Trophoblast cell (in vitro differentiated cells and primary cell): ENCODE data around the gene USP20.

ENCODE experiments used
- DNase-seq, 2 donors: peaks; one replicate each; pipeline ENCODE4 v3.0.0-alpha.2; 2016
- H2AFZ ChIP-seq: 2 replicates; pipeline ENCODE4 v1.6.1; 2013; ENCODE audit warnings: low read length, moderate library complexity, mild to moderate bottlenecking; ENCODE audit not compliant: insufficient read depth, poor library complexity
- H2AK5ac ChIP-seq: 2 replicates; pipeline ENCODE4 v1.6.1; 2013; ENCODE audit warnings: mild to moderate bottlenecking, low read length
- H2BK120ac ChIP-seq: 2 replicates; pipeline ENCODE4 v1.6.1; 2013; ENCODE audit warnings: low read length, mild to moderate bottlenecking, moderate library complexity; ENCODE audit not compliant: insufficient read depth, poor library complexity
- H2BK12ac ChIP-seq: 2 replicates; pipeline ENCODE4 v1.6.1; 2013; ENCODE audit warnings: mild to moderate bottlenecking, low read length, moderate library complexity
- H2BK5ac ChIP-seq: 2 replicates; pipeline ENCODE4 v1.6.1; 2013; ENCODE audit warnings: low read length, low read depth, moderate library complexity, mild to moderate bottlenecking; ENCODE audit not compliant: poor library complexity
- H3K14ac ChIP-seq: 2 replicates; pipeline ENCODE4 v1.6.1; 2013; ENCODE audit warnings: mild to moderate bottlenecking, low read length
- H3K18ac ChIP-seq: 2 replicates; pipeline ENCODE4 v1.6.1; 2013; ENCODE audit warnings: mild to moderate bottlenecking, low read length
- H3K23ac ChIP-seq: 2 replicates; pipeline ENCODE4 v1.6.1; 2013; ENCODE audit warnings: low read length
- H3K27ac ChIP-seq: 2 replicates; pipeline ENCODE4 v1.5.1; 2013; ENCODE audit warnings: low read depth, mild to moderate bottlenecking, inconsistent platforms, low read length, moderate library complexity
- H3K27me3 ChIP-seq: 2 replicates; pipeline ENCODE4 v1.6.1; 2013; ENCODE audit warnings: inconsistent platforms, mild to moderate bottlenecking, low read length, moderate library complexity; ENCODE audit not compliant: insufficient read depth
- H3K36me3 ChIP-seq, 2 experiments: 1 replicate in 1 of 2; 2 replicates in 1 of 2; pipeline ENCODE4 v1.6.1; 2013; ENCODE audit warnings: low read length in 2 of 2, mild to moderate bottlenecking in 2 of 2, moderate library complexity in 1 of 2; ENCODE audit not compliant: insufficient read depth in 2 of 2, control insufficient read depth in 1 of 2
- H3K4ac ChIP-seq: 2 replicates; pipeline ENCODE4 v1.6.1; 2013; ENCODE audit warnings: low read depth, mild to moderate bottlenecking, low read length, moderate library complexity
- H3K4me1 ChIP-seq, 2 experiments: 1 replicate in 1 of 2; 2 replicates in 1 of 2; pipeline ENCODE4 v1.6.1; 2013; ENCODE audit warnings: low read length in 2 of 2, mild to moderate bottlenecking in 2 of 2, moderate library complexity in 1 of 2; ENCODE audit not compliant: insufficient read depth in 2 of 2, control insufficient read depth in 1 of 2
- H3K4me2 ChIP-seq: 2 replicates; pipeline ENCODE4 v1.6.1; 2013; ENCODE audit warnings: inconsistent platforms, mild to moderate bottlenecking, low read length, moderate library complexity
- H3K4me3 ChIP-seq: 2 replicates; pipeline ENCODE4 v1.5.1; 2013; ENCODE audit warnings: mild to moderate bottlenecking, low read depth, low read length, inconsistent platforms
- H3K79me1 ChIP-seq: one replicate; pipeline ENCODE4 v1.6.1; 2013; ENCODE audit warnings: low read length
- H3K79me2 ChIP-seq: 2 replicates; pipeline ENCODE4 v1.6.1; 2013; ENCODE audit warnings: low read length, mild to moderate bottlenecking; ENCODE audit not compliant: control insufficient read depth, insufficient read depth, poor library complexity
- H3K9ac ChIP-seq: 2 replicates; pipeline ENCODE4 v1.6.1; 2013; ENCODE audit warnings: mild to moderate bottlenecking, low read length
- H3K9me3 ChIP-seq: 2 replicates; pipeline ENCODE4 v1.6.1; 2013; ENCODE audit warnings: low read depth, mild to moderate bottlenecking, control low read depth, inconsistent platforms, low read length; ENCODE audit not compliant: insufficient read depth
- H4K12ac ChIP-seq: 2 replicates; pipeline ENCODE4 v1.6.1; 2013; ENCODE audit warnings: low read depth, mild to moderate bottlenecking, low read length, moderate library complexity
- H4K8ac ChIP-seq: 2 replicates; pipeline ENCODE4 v1.6.1; 2013; ENCODE audit warnings: low read depth, mild to moderate bottlenecking, low read length, moderate library complexity
- H4K91ac ChIP-seq: one replicate; pipeline ENCODE4 v1.6.1; 2013; ENCODE audit warnings: low read depth, mild to moderate bottlenecking, low read length, moderate library complexity
- WGBS: extraction: QIAGEN DNeasy Blood & Tissue Kit; methylation state at CpG from one replicate; pipeline ENCODE4 v1.1.7; 2013; ENCODE audit warnings: missing lambda C conversion rate; ENCODE audit not compliant: insufficient read length, insufficient coverage; ENCODE audit errors: extremely low coverage; 5-methylcytosine and 5-hydroxymethylcytosine counted together

USP20 gene

GRCh38 chr9:129803676-129804060 lies 31.6 kb upstream of the USP20 start:
- Histone ChIP-seq H3K27me3 (no peaks in the 10 kb centered on the region), H2BK120ac (peak overlapping the region; percentile 23), H3K79me1 (peaks cover 2% of the 10 kb centered on the region), H4K12ac (peak overlapping the region; percentile 36), H4K91ac (no peak overlapping the region), H3K18ac (peak overlapping the region; percentile 48), H3K4ac (peak overlapping the region; percentile 39), H3K4me2 (peak overlapping the region; percentile 85), H3K14ac (peak overlapping the region; percentile 17), H3K4me3 (peak overlapping the region; percentile 99), H3K23ac (no peak overlapping the region), H2AFZ (peak overlapping the region; percentile 55), H3K36me3 (peaks cover 9 to 16% of the 10 kb centered on the region in 2 experiments), H3K27ac (no peak overlapping the region), H2AK5ac (no peak overlapping the region), H2BK12ac (peak overlapping the region; percentile 15), H4K8ac (peak overlapping the region; percentile 46), H3K4me1 (peaks cover 5% of the 10 kb centered on the region in 2 experiments), H3K79me2 (peaks cover 3% of the 10 kb centered on the region), H3K9me3 (no peaks in the 10 kb centered on the region), H3K9ac (no peak overlapping the region), H2BK5ac (no peak overlapping the region)
- DNase-seq: no peak
- WGBS: no CpG with 5 or more reads among the region's 14 CpGs

GRCh38 chr9:129806061-129806460 lies 29.2 kb upstream of the USP20 start:
- no peaks in the 10 kb centered on the region for H3K27me3 ChIP-seq
- H4K8ac ChIP-seq: no peak overlapping the region
- no peak overlapping the region for H4K91ac ChIP-seq

GRCh38 chr9:129809346-129809745 lies 25.9 kb upstream of the USP20 start:
- H3K79me2 ChIP-seq: no peaks in the 10 kb centered on the region
- no peak for DNase-seq
- H3K14ac ChIP-seq: no peak overlapping the region
- H4K12ac ChIP-seq: no peak overlapping the region
- no peak overlapping the region for H3K4me3 ChIP-seq
- H3K18ac ChIP-seq: no peak overlapping the region
- no peaks in the 10 kb centered on the region for H3K27me3 ChIP-seq
- no CpG with 5 or more reads among the region's 11 CpGs for WGBS
- H2AK5ac ChIP-seq: no peak overlapping the region
- H2BK120ac ChIP-seq: no peak overlapping the region
- no peak overlapping the region for H2AFZ ChIP-seq
- no peak overlapping the region for H2BK5ac ChIP-seq
- H3K4me1 ChIP-seq: no peaks in the 10 kb centered on the region
- no peak overlapping the region for H3K27ac ChIP-seq
- H3K4me2 ChIP-seq: no peak overlapping the region
- H3K36me3 ChIP-seq: peaks cover 31 to 46% of the 10 kb centered on the region in 2 experiments
- H2BK12ac ChIP-seq: no peak overlapping the region
- no peaks in the 10 kb centered on the region for H3K79me1 ChIP-seq
- H4K91ac ChIP-seq: no peak overlapping the region
- H3K4ac ChIP-seq: no peak overlapping the region
- H3K23ac ChIP-seq: no peak overlapping the region
- H3K9me3 ChIP-seq: no peaks in the 10 kb centered on the region
- H3K9ac ChIP-seq: no peak overlapping the region
- no peak overlapping the region for H4K8ac ChIP-seq

More at GRCh38 chr9:129806061-129806460, 29.2 kb upstream of the USP20 start:
- no peak overlapping the region for H2BK5ac ChIP-seq
- H2AFZ ChIP-seq: no peak overlapping the region
- H3K9ac ChIP-seq: no peak overlapping the region
- H2BK12ac ChIP-seq: no peak overlapping the region
- peaks cover 2% of the 10 kb centered on the region for H3K79me1 ChIP-seq
- H3K36me3 ChIP-seq: peaks cover 27 to 30% of the 10 kb centered on the region in 2 experiments
- no peak overlapping the region for H3K4ac ChIP-seq
- H3K4me3 ChIP-seq: no peak overlapping the region
- H4K12ac ChIP-seq: no peak overlapping the region
- H3K14ac ChIP-seq: no peak overlapping the region
- H3K79me2 ChIP-seq: peaks cover 3% of the 10 kb centered on the region
- H3K9me3 ChIP-seq: no peaks in the 10 kb centered on the region
- WGBS: no CpG with 5 or more reads among the region's 4 CpGs
- H3K27ac ChIP-seq: no peak overlapping the region
- no peak for DNase-seq
- no peak overlapping the region for H3K18ac ChIP-seq
- H2BK120ac ChIP-seq: no peak overlapping the region
- no peak overlapping the region for H3K4me2 ChIP-seq
- H3K23ac ChIP-seq: no peak overlapping the region
- peaks cover 5% of the 10 kb centered on the region in 2 experiments for H3K4me1 ChIP-seq
- no peak overlapping the region for H2AK5ac ChIP-seq

GRCh38 chr9:129810116-129810515 lies 25.1 kb upstream of the USP20 start:
- Histone ChIP-seq H3K27me3 (no peaks in the 10 kb centered on the region), H4K8ac (no peak overlapping the region), H4K12ac (no peak overlapping the region), H3K9ac (no peak overlapping the region), H3K14ac (no peak overlapping the region), H2BK5ac (no peak overlapping the region), H3K9me3 (no peaks in the 10 kb centered on the region), H2AFZ (no peak overlapping the region), H2BK120ac (no peak overlapping the region), H3K18ac (no peak overlapping the region), H2BK12ac (no peak overlapping the region), H4K91ac (no peak overlapping the region), H3K79me2 (no peaks in the 10 kb centered on the region), H3K36me3 (peaks cover 33 to 51% of the 10 kb centered on the region in 2 experiments), H3K4me3 (no peak overlapping the region), H3K4me1 (no peaks in the 10 kb centered on the region), H2AK5ac (no peak overlapping the region), H3K27ac (no peak overlapping the region), H3K79me1 (no peaks in the 10 kb centered on the region), H3K4me2 (no peak overlapping the region), H3K23ac (no peak overlapping the region), H3K4ac (no peak overlapping the region)
- WGBS: no CpG with 5 or more reads among the region's 11 CpGs
- DNase-seq: no peak
